BLaER1 treated with 17β-estradiol and CSF1 and Interleukin-3, amounts not matched to agents 10 nM and 100 nM (cell line): ENCODE results near the gene GRK6.
A peak's percentile ranks its signal among the peaks of the same experiment; 100 is the strongest.
"Not testable (repeated sequence)": the region's sequence is repeated elsewhere in the genome, so short reads cannot be mapped to it uniquely, and the experiment has no call there.

ENCODE experiments used
- H3K27ac ChIP-seq, 11 experiments: shearing (Covaris generic); formaldehyde crosslinking; 2 replicates each; pipeline ENCODE4 v1.8.1; 2022
- H3K27me3 ChIP-seq, 11 experiments: shearing (Covaris generic); formaldehyde crosslinking; 2 replicates each; pipeline ENCODE4 v1.8.1; 2022
- H3K36me3 ChIP-seq, 11 experiments: shearing (Covaris generic); formaldehyde crosslinking; 2 replicates each; pipeline ENCODE4 v1.8.1; 2022
- H3K4me1 ChIP-seq, 10 experiments: shearing (Covaris generic); formaldehyde crosslinking; 2 replicates each; pipeline ENCODE4 v1.8.1; 2022
- H3K4me2 ChIP-seq, 11 experiments: shearing (Covaris generic); formaldehyde crosslinking; 2 replicates each; pipeline ENCODE4 v1.8.1; 2022
- H3K4me3 ChIP-seq, 10 experiments: shearing (Covaris generic); formaldehyde crosslinking; 2 replicates each; pipeline ENCODE4 v1.8.1; 2022
- H3K9ac ChIP-seq, 11 experiments: shearing (Covaris generic); formaldehyde crosslinking; 2 replicates each; pipeline ENCODE4 v1.8.1; 2022
- H3K9me3 ChIP-seq, 11 experiments: shearing (Covaris generic); formaldehyde crosslinking; replicated peaks in 1 of 11; 2 replicates each; pipeline ENCODE4 v1.8.1; 2022
- H4K20me1 ChIP-seq, 11 experiments: shearing (Covaris generic); formaldehyde crosslinking; 2 replicates each; pipeline ENCODE4 v1.8.1; 2022
- Cebpa-rat ChIP-seq, 11 experiments: shearing (Covaris generic); IDR thresholded peaks; 2 replicates each; pipeline ENCODE4 v1.8.1; 2022

Gene GRK6

GRCh38 chr5:177412603-177413233, 13.8 kb upstream of the GRK6 start:
- TF ChIP-seq Cebpa-rat (IDR thresholded peaks at IDR 0.05) = no peak
- H3K36me3 ChIP-seq = no peaks in the 10 kb centered on the region
- H3K27me3 ChIP-seq = no peaks in the 10 kb centered on the region
- no peak overlapping the region for H3K27ac ChIP-seq
- no peak overlapping the region for H3K4me3 ChIP-seq
- H3K9me3 ChIP-seq = no peaks in the 10 kb centered on the region
- H3K4me2 ChIP-seq = peak overlapping the region; percentile 6 to 53 (median 25); a peak in 16 of 22 replicates
- H3K4me1 ChIP-seq = peaks cover 7 to 20% (median 11%) of the 10 kb centered on the region in 10 experiments; a peak in 15 of 20 replicates
- H4K20me1 ChIP-seq = no peaks in the 10 kb centered on the region
- H3K9ac ChIP-seq = no peak overlapping the region

DNA sequence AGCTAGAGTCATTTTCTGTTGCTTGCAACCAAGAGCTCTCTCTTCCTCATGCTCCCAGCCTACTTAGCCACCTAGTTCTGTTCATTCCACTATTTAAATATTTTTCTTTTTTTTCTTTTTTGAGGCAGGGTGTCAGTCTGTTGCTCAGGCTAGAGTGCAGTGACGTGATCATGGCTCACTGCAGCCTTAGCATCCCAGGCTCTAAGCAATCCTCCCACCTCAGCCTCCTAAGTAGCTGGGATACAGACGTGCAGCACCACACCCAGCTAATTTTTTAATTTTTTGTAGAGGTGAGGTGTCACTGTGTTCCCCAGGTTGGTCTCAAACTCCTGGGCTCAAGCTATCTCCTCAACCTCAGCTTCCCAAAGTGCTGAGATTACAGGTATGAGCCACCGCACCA, 12.0 kb upstream of the GRK6 start:
- H3K36me3 ChIP-seq = no peaks in the 10 kb centered on the region
- H3K9ac ChIP-seq = no peak overlapping the region
- H3K27ac ChIP-seq = no peak overlapping the region
- TF ChIP-seq Cebpa-rat (IDR thresholded peaks at IDR 0.05) = no peak
- H3K4me3 ChIP-seq = no peak overlapping the region
- peaks cover 7 to 27% (median 18%) of the 10 kb centered on the region in 10 experiments; a peak in 17 of 20 replicates for H3K4me1 ChIP-seq
- no peaks in the 10 kb centered on the region for H3K9me3 ChIP-seq
- no peak overlapping the region for H3K4me2 ChIP-seq
- no peaks in the 10 kb centered on the region for H3K27me3 ChIP-seq
- H4K20me1 ChIP-seq = no peaks in the 10 kb centered on the region

DNA sequence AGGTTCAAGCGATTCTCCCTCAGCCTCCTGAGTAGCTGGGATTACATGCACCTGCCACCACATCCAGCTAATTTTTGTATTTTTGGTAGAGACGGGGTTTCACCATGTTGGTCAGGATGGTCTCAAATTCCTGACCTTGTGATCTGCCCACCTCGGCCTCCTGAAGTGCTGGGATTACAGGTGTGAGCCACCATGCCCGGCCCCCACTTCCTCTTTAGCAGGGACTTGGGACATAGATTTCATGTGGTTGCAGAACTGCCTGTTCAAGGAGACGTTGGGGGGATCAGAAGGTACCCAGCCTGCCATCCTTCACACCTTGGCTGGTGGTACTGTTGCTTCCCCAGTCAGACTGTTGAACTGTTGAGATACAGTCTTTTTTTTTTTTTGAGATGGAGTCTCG, 9.4 kb upstream of the GRK6 start:
- not testable (repeated sequence) for H3K9me3 ChIP-seq, H3K27me3 ChIP-seq, H3K9ac ChIP-seq, H3K4me3 ChIP-seq, H4K20me1 ChIP-seq, H3K36me3 ChIP-seq
- peak overlapping the region in 2 of 11 experiments; percentile 5 to 43; a peak in 3 of 22 replicates for H3K27ac ChIP-seq
- H3K4me1 ChIP-seq = peaks cover 7 to 36% (median 21%) of the 10 kb centered on the region in 10 experiments; a peak in 18 of 20 replicates
- peak overlapping the region in 1 of 11 experiments; percentile 75; a peak in 2 of 22 replicates for H3K4me2 ChIP-seq

GRCh38 chr5:177419046-177419445, 7.4 kb upstream of the GRK6 start:
- no peak for TF ChIP-seq Cebpa-rat (IDR thresholded peaks at IDR 0.05)

DNA sequence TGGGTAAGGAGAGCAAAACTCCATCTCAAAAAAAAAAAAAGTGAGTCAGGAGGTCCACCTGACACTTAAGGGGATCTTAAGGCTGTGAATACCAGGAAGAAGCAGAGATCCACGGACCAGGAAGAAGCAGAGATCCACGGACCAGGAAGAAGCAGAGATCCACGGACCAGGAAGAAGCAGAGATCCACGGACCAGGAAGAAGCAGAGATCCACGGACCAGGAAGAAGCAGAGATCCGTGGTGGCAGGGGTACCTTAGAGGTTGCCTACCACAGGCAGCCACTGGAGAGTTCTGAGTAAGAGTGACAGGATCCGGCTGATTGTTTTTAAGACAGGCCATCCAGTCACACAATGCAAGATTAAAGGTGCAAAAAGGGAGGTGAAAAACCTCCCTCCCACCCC, 6.0 kb upstream of the GRK6 start:
- not testable (repeated sequence) for H3K4me3 ChIP-seq, H3K9me3 ChIP-seq, H3K27me3 ChIP-seq, H3K9ac ChIP-seq, H3K36me3 ChIP-seq, H4K20me1 ChIP-seq
- Histone ChIP-seq H3K4me2 (peak overlapping the region in 1 of 11 experiments; percentile 29; a peak in 1 of 22 replicates), H3K27ac (0 out of 22 replicates have a peak overlapping the region, but pooled peaks of 1 of the 11 experiments have one; percentile 29), H3K4me1 (peaks cover 10 to 36% (median 22%) of the 10 kb centered on the region in 10 experiments)

More at GRCh38 chr5:177419046-177419445, 7.4 kb upstream of the GRK6 start:
- H3K9ac ChIP-seq = no peak overlapping the region; a peak in 1 of 22 replicates
- peaks cover 4 to 27% (median 15%) of the 10 kb centered on the region in 10 experiments; a peak in 16 of 20 replicates for H3K4me1 ChIP-seq
- no peaks in the 10 kb centered on the region for H4K20me1 ChIP-seq
- H3K9me3 ChIP-seq = no peaks in the 10 kb centered on the region
- H3K27ac ChIP-seq = peak overlapping the region in 7 of 11 experiments; percentile 5 to 38 (median 26); a peak in 7 of 22 replicates
- no peak overlapping the region for H3K4me3 ChIP-seq
- peak overlapping the region in 7 of 11 experiments; percentile 5 to 58 (median 29); a peak in 11 of 22 replicates for H3K4me2 ChIP-seq
- no peaks in the 10 kb centered on the region for H3K27me3 ChIP-seq
- no peaks in the 10 kb centered on the region for H3K36me3 ChIP-seq

GRCh38 chr5:177421062-177421798, 5.2 kb upstream of the GRK6 start:
- H3K9ac ChIP-seq = no peak overlapping the region
- no peaks in the 10 kb centered on the region for H3K36me3 ChIP-seq
- H3K4me3 ChIP-seq = no peak overlapping the region
- H3K27ac ChIP-seq = no peak overlapping the region
- H3K4me1 ChIP-seq = peaks cover 13 to 35% (median 23%) of the 10 kb centered on the region in 10 experiments
- no peaks in the 10 kb centered on the region for H3K27me3 ChIP-seq
- H3K9me3 ChIP-seq = no peaks in the 10 kb centered on the region
- H4K20me1 ChIP-seq = no peaks in the 10 kb centered on the region
- H3K4me2 ChIP-seq = no peak overlapping the region
- no peak for TF ChIP-seq Cebpa-rat (IDR thresholded peaks at IDR 0.05)

DNA sequence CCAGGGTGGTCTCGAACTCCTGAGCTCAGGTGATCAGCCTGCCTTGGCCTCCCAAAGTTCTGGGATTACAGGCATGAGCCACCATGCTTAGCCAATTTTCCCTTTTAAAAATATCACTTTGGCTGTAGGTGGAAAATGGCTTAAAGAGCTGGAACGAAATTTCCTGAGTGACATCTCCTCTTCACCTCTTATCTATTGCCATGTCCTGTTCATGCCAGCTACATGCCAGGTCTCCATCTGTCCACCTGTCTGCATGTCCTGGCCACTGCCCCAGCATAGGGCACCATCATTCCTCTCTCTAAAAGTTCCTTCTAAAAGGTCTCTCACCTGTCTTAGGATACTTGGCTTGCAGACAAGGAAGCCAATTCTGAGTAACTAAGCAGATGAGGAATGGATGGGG, 2.8 kb upstream of the GRK6 start:
- peaks cover 0 to 17% (median 0%) of the 10 kb centered on the region in 11 experiments; a peak in 3 of 22 replicates for H4K20me1 ChIP-seq

DNA sequence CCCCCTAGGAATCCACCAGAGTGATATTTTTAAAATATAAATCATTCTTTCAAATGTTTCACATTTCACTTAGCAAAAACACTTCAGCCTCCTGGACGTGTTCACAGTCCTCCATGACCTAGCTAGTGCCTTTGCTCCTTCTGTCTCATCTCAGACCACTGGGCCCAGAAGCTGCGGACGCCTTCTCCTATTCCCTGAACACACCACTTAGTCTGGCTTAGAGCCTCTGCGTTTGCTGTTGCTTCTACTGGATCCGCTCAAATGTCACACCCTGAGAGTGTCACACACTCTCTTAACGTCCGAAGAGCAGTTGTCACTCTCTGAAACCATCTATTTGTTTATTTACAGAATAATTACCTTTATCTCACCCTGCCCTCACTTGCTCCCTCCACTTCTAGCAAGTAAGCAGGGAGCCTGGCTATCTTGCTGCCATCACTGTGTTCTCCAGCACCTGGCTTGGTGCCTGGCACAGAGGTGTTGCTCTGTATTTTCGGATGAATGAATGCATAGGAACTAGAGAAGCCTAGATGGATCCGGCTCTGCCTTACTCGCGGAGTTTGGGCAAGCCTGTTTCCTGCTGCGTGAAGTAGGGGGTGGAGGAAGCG, 1.2 kb upstream of the GRK6 start:
- Histone ChIP-seq H3K27ac (peak overlapping the region; percentile 75 to 93 (median 86)), H3K9ac (peak overlapping the region; percentile 81 to 88 (median 85)), H3K4me2 (peak overlapping the region; percentile 66 to 89 (median 86)), H3K27me3 (no peaks in the 10 kb centered on the region), H4K20me1 (peaks cover 0 to 19% (median 0%) of the 10 kb centered on the region in 11 experiments; a peak in 3 of 22 replicates), H3K9me3 (no peaks in the 10 kb centered on the region), H3K4me1 (peaks cover 32 to 43% (median 40%) of the 10 kb centered on the region in 10 experiments), H3K4me3 (peak overlapping the region; percentile 52 to 71 (median 62)), H3K36me3 (peaks cover 0 to 8% (median 3%) of the 10 kb centered on the region in 11 experiments; a peak in 9 of 22 replicates)
- TF ChIP-seq Cebpa-rat (IDR thresholded peaks at IDR 0.05) = no peak

More for the DNA sequence above, 2.8 kb upstream of the GRK6 start:
- Histone ChIP-seq H3K9ac (no peak overlapping the region), H3K4me2 (no peak overlapping the region), H3K27me3 (no peaks in the 10 kb centered on the region), H3K4me1 (peaks cover 19 to 41% (median 35%) of the 10 kb centered on the region in 10 experiments), H3K9me3 (no peaks in the 10 kb centered on the region), H3K4me3 (no peak overlapping the region), H3K27ac (no peak overlapping the region), H3K36me3 (no peaks in the 10 kb centered on the region; a peak in 2 of 22 replicates)
- no peak for TF ChIP-seq Cebpa-rat (IDR thresholded peaks at IDR 0.05)
